ACC112 (cell line): ENCODE measurements around the gene HTR7.

ENCODE experiments used
- H2AFZ ChIP-seq: fragments of 200-600 bp; sonication (generic); one replicate; pipeline ENCODE4 v1.6.0; 2017; ENCODE audit warnings: antibody characterized with exemption, low read length; ENCODE audit not compliant: unreplicated experiment
- H3K27ac ChIP-seq: fragments of 200-600 bp; sonication (generic); 2 replicates; pipeline ENCODE4 v1.5.1; 2014; ENCODE audit warnings: low read depth, mild to moderate bottlenecking, antibody characterized with exemption, low read length, moderate library complexity
- H3K27me3 ChIP-seq: fragments of 200-600 bp; sonication (generic); 2 replicates; pipeline ENCODE4 v1.6.1; 2014; ENCODE audit warnings: mild to moderate bottlenecking, antibody characterized with exemption, low read length, moderate library complexity, mixed read lengths; ENCODE audit not compliant: insufficient read depth
- H3K36me3 ChIP-seq: fragments of 200-600 bp; sonication (generic); 2 replicates; pipeline ENCODE4 v1.6.1; 2016; ENCODE audit warnings: mild to moderate bottlenecking, antibody characterized with exemption, low read length, moderate library complexity, mixed read lengths; ENCODE audit not compliant: insufficient read depth
- H3K4me1 ChIP-seq: fragments of 200-600 bp; sonication (generic); one replicate; pipeline ENCODE4 v1.6.1; 2016; ENCODE audit warnings: low read length, mixed read lengths; ENCODE audit not compliant: insufficient read depth, unreplicated experiment, control insufficient read depth
- H3K4me3 ChIP-seq: fragments of 200-600 bp; sonication (generic); 2 replicates; pipeline ENCODE4 v1.5.1; 2014; ENCODE audit warnings: mild to moderate bottlenecking, low read depth, low read length
- H3K79me2 ChIP-seq: fragments of 200-600 bp; sonication (generic); one replicate; pipeline ENCODE4 v1.6.0; 2016; ENCODE audit warnings: low read length; ENCODE audit not compliant: control insufficient read depth, unreplicated experiment, insufficient read depth

The HTR7 gene

GRCh38 chr10:90784771-90785170 lies 73.1 kb downstream of the HTR7 start:
- Histone ChIP-seq H3K79me2 (no peaks in the 10 kb centered on the region), H3K4me1 (peaks cover 11% of the 10 kb centered on the region), H3K27me3 (no peaks in the 10 kb centered on the region), H2AFZ (no peak overlapping the region), H3K36me3 (no peaks in the 10 kb centered on the region), H3K4me3 (no peak overlapping the region), H3K27ac (no peak overlapping the region)

- H3K79me2 ChIP-seq, result no peaks in the 10 kb centered on the region
- no peaks in the 10 kb centered on the region for H3K27me3 ChIP-seq
- H3K36me3 ChIP-seq, result no peaks in the 10 kb centered on the region
- H2AFZ ChIP-seq, result no peak overlapping the region
- H3K4me1 ChIP-seq, result peaks cover 2% of the 10 kb centered on the region
- H3K27ac ChIP-seq, result no peak overlapping the region
- H3K4me3 ChIP-seq, result no peak overlapping the region
These were observed 77.4 kb downstream of the HTR7 start for GRCh38 chr10:90780488-90780887.

- H3K79me2 ChIP-seq, result no peaks in the 10 kb centered on the region
- H3K4me1 ChIP-seq, result peaks cover 7% of the 10 kb centered on the region
- no peak overlapping the region for H3K4me3 ChIP-seq
- no peaks in the 10 kb centered on the region for H3K27me3 ChIP-seq
- no peak overlapping the region for H3K27ac ChIP-seq
- H2AFZ ChIP-seq, result no peak overlapping the region
- H3K36me3 ChIP-seq, result no peaks in the 10 kb centered on the region
These were observed 78.3 kb downstream of the HTR7 start for GRCh38 chr10:90779548-90779947.

- no peak overlapping the region for H3K27ac ChIP-seq
- no peaks in the 10 kb centered on the region for H3K79me2 ChIP-seq
These were observed 80.2 kb downstream of the HTR7 start for GRCh38 chr10:90777621-90778020.

GRCh38 chr10:90775351-90776028 lies 82.3 kb downstream of the HTR7 start:
- Histone ChIP-seq H3K36me3 (no peaks in the 10 kb centered on the region), H3K27me3 (no peaks in the 10 kb centered on the region), H3K4me3 (no peak overlapping the region), H2AFZ (peak overlapping the region; percentile 51), H3K79me2 (no peaks in the 10 kb centered on the region), H3K4me1 (peaks cover 7% of the 10 kb centered on the region), H3K27ac (peak overlapping the region; percentile 34; the same call in 1 of the 2 replicates)

More at GRCh38 chr10:90777621-90778020, 80.2 kb downstream of the HTR7 start:
- Histone ChIP-seq H3K27me3 (no peaks in the 10 kb centered on the region), H3K4me1 (peaks cover 7% of the 10 kb centered on the region), H3K4me3 (no peak overlapping the region), H3K36me3 (no peaks in the 10 kb centered on the region), H2AFZ (no peak overlapping the region)

GRCh38 chr10:90769946-90770841 lies 87.6 kb downstream of the HTR7 start:
- Histone ChIP-seq H3K27me3 (no peaks in the 10 kb centered on the region), H2AFZ (no peak overlapping the region), H3K4me1 (peaks cover 2% of the 10 kb centered on the region), H3K27ac (no peak overlapping the region), H3K36me3 (no peaks in the 10 kb centered on the region), H3K4me3 (no peak overlapping the region), H3K79me2 (no peaks in the 10 kb centered on the region)

- Histone ChIP-seq H3K27ac (no peak overlapping the region), H3K4me3 (no peak overlapping the region), H3K27me3 (no peaks in the 10 kb centered on the region), H2AFZ (no peak overlapping the region), H3K79me2 (no peaks in the 10 kb centered on the region), H3K4me1 (peaks cover 7% of the 10 kb centered on the region), H3K36me3 (no peaks in the 10 kb centered on the region)
These were observed 106.5 kb downstream of the HTR7 start for GRCh38 chr10:90751107-90751997.

- no peak overlapping the region for H3K27ac ChIP-seq
- H3K79me2 ChIP-seq, result no peaks in the 10 kb centered on the region
- no peaks in the 10 kb centered on the region for H3K27me3 ChIP-seq
- H3K4me3 ChIP-seq, result no peak overlapping the region
- no peaks in the 10 kb centered on the region for H3K36me3 ChIP-seq
- H3K4me1 ChIP-seq, result peaks cover 11% of the 10 kb centered on the region
- H2AFZ ChIP-seq, result no peak overlapping the region
These were observed 111.0 kb downstream of the HTR7 start for GRCh38 chr10:90746829-90747228.

GRCh38 chr10:90745565-90745964 lies 112.3 kb downstream of the HTR7 start:
- Histone ChIP-seq H3K27me3 (no peaks in the 10 kb centered on the region), H3K27ac (no peak overlapping the region), H3K4me1 (peaks cover 15% of the 10 kb centered on the region), H3K36me3 (no peaks in the 10 kb centered on the region), H3K79me2 (no peaks in the 10 kb centered on the region), H3K4me3 (no peak overlapping the region), H2AFZ (no peak overlapping the region)

GRCh38 chr10:90743291-90743690 lies 114.5 kb downstream of the HTR7 start:
- peaks cover 15% of the 10 kb centered on the region for H3K4me1 ChIP-seq
- no peaks in the 10 kb centered on the region for H3K79me2 ChIP-seq
- H3K27ac ChIP-seq, result no peak overlapping the region
- H3K27me3 ChIP-seq, result no peaks in the 10 kb centered on the region
- no peaks in the 10 kb centered on the region for H3K36me3 ChIP-seq
- no peak overlapping the region for H2AFZ ChIP-seq
- H3K4me3 ChIP-seq, result no peak overlapping the region
